Right hindlimb (tissue), 1 donor: ENCODE data around the gene TMEM204.
"Not testable (repeated sequence)": the region's sequence is repeated elsewhere in the genome, so short reads cannot be mapped to it uniquely, and the experiment has no call there.

Experiments used
- DNase-seq: peaks from one replicate; pipeline ENCODE4 v3.0.0-alpha.2; 2018

TMEM204 gene

DNA sequence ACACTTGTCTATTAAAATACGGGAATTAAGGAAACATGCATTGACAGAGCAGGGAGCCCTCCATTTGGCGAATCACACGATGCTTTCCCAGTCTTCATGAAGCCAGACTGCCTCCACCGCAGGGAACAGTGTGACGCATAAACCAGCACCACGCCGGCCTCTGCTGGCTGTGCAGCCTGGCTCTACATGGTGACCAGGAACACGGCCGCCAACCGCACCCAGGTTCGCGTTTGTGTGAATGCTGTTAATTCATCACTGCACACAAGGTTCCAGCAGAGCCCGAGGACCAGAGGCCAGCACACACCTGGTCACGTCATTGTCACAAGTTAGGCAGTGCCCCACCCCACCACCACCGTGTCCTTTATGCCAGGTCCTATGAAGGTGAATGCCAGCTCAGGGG lies 26.7 kb downstream of the TMEM204 start:
- no peak for DNase-seq

DNA sequence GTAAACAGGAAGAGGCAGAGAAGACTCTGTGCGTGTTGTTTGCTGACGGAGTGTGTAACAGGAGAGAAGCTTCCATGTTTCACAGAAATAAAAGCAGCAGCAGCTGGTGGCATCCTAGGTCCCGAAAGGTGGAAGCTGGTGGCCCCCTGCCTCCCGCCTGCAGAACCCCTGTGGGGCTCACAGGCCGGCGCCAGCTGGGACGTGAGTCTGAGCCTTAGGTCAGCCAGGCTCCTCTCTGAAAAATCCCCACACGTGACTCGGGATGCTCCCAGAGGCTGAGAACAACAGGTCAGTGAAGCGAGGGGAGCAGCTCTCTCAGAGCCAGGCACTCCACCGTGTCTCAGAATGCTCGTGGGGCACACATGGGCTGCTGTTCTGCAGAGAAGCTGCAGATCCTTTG lies 27.4 kb downstream of the TMEM204 start:
- DNase-seq, result no peak

DNA sequence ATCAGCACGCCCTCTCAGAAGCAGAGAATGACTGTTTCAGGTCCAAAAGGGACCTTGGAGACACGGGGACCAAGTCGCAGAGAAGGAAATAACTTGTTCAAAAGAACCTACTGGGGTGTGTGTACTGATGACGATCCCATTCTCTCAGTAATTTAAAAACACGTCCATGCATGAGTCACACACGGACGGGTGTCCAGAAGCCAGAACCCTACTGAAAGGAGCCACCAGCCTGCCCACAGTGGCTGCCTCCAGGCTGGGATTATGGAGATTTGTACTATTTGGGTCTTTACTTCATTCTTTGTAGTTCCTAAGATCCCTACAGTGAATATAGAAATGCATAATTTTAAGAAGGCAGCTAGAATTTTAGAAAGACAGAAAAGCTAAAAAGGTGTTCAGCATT lies 27.8 kb downstream of the TMEM204 start:
- no peak for DNase-seq

DNA sequence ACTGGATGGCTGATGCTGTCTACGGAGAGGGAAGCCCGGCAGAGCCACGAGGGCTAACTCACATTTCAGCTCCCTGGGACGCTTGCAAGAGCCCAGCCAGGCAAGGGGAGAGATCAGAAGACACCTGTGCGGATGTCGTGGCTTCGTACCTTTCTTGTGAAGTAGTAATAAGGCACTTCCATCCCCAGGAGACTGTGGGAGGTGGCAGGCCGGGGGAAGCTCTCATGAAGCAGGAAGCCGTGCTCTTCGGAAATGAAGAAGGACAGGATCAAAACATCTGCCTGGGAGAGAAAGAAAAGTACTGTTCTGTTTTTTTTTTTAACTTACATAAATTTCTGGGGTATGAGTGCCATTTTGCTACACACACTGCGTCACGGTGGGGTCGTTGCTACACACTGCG lies 28.4 kb downstream of the TMEM204 start:
- DNase-seq, result no peak

DNA sequence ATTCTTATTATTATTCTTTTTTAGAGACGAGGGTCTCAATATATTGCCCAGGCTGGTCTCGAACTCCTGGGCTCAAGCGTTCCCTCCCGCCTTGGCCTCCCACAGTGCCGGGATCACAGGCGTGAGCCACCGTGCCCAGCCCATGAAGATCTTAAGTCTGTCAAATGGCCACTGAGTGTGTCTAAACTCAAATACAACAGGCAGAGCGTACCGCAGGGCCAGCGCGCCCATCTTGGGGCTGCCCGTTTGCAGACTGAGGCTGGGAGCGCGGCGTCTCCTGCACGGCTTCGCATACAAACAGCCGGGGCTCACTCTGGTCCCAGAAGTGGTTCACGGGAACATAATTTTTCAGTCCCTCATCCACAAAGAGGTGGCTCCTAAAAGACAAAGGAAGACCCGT lies 30.3 kb downstream of the TMEM204 start:
- no peak for DNase-seq

DNA sequence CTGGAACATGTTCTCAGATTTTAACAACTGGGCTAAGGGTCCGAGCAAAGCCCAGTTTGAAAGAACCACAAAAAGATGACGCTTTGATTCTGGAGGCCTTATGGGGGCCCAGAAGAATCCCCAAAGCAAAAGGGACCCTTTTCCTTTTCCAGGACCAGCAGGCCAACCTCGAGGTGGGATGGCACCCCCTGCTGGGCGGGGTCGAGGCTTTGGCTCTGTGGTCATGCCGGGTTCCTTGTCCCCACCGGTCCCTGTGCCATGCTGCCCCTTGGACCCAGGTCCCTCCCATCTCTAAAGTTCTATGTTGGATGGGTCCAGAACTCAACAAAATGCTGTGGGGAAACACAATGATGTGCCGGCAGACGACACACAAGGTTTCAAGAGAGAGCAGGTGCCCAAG lies 30.9 kb downstream of the TMEM204 start:
- no peak for DNase-seq

GRCh38 chr16:1565083-1565805 lies 31.8 kb downstream of the TMEM204 start:
- no peak for DNase-seq

GRCh38 chr16:1567988-1568387 lies 34.5 kb downstream of the TMEM204 start:
- DNase-seq, result no peak

GRCh38 chr16:1571012-1571671 lies 37.7 kb downstream of the TMEM204 start:
- no peak for DNase-seq

DNA sequence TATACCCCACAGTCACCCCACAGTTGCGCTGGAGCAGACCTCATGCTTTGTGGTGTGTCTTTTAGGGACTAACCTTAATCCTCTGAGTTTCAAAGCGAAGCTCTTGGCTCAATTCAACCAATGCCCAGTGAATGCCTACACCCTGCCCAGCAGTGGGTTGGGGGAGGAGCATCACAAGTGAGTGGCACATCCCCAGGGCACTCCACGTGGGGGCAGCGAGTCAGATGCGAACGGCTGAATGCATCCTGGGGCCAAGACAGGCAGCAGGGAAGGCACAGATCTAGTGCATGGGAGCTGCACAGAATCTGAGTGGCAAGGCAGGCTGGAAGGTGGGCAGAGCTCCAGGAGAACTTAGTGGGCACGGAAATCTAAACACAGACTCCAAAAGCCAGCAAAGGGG lies 39.2 kb downstream of the TMEM204 start:
- no peak for DNase-seq

DNA sequence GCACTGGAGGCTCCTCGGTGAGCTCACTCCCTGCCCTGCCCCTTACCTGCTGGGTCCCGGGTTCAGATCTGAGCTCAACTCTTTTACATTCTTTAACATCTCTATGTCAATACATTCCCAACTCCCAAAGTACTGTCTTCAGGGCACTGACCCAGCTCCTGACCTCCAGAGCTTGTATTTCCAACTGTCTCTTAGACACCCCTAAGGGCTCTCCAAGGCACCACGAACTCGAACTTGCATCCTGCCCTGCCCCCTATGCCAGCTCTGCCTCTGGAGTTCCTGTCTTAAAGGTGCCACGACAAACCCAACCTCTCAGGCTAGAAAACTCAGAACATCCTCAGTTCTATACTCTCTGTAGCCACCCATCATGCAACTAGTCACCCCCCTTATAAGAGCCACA lies 39.8 kb downstream of the TMEM204 start:
- DNase-seq, result no peak

- no peak for DNase-seq
Observed at GRCh38 chr16:1575578-1575977, 42.1 kb downstream of the TMEM204 start.

GRCh38 chr16:1579214-1579613 lies 45.7 kb downstream of the TMEM204 start:
- no peak for DNase-seq

DNA sequence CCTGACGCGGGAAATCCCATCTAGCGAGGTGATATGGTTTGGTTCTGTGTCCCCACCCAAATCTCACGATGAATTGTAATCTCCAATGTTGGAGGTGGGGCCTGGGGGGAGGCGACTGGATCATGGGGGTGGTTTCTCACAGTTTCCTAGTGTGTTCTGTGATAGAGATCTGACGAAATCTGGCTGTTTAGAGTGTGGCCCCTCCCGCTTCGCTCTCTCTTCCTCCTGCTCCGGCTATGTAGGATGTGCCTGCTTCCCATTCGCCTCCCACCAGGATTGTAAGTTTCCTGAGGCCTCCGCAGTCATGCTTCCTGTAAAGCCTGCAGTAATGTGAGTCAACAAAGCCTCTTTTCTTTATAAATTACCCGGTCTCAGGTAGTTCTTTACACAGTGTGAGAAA lies 46.8 kb downstream of the TMEM204 start:
- no peak for DNase-seq

DNA sequence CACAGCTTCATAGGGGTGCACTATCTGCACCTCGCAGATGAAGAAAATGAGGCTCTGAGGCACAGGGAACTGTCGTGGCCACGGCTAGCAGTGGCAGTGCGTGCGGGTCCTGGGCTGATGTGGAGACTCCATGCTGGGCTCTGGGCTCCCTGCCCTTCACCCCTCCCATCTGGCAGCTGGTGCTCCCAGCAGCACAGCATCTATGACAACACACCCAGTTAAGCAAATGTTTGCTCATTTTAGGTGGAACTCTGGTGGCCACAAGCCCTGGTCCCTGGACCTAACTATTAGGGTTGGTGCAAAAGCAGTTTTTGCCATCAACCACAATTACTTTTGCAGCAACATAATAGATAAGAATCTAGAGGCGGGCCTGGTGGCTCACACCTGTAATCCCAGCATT lies 47.5 kb downstream of the TMEM204 start:
- no peak for DNase-seq

GRCh38 chr16:1581804-1582203 lies 48.3 kb downstream of the TMEM204 start:
- no peak for DNase-seq

DNA sequence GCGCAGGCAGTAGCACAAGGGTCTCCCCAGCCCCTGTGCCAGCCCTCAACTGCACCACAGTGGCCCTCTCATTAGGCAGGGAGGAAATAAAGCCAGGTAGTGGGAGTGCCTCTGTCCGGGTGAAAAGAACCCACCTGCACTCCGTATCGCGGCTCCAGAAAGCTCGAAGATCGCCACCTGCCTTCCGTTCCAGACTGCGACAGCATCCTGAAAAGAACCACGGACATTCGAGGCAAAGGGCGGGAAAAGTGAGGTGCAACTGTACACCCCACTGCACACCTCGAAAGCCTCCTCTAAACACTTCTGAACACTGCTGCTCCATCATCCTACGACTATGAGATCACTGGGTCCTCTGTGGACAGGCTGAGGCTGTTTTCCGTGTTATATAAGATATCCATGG lies 49.7 kb downstream of the TMEM204 start:
- no peak for DNase-seq

DNA sequence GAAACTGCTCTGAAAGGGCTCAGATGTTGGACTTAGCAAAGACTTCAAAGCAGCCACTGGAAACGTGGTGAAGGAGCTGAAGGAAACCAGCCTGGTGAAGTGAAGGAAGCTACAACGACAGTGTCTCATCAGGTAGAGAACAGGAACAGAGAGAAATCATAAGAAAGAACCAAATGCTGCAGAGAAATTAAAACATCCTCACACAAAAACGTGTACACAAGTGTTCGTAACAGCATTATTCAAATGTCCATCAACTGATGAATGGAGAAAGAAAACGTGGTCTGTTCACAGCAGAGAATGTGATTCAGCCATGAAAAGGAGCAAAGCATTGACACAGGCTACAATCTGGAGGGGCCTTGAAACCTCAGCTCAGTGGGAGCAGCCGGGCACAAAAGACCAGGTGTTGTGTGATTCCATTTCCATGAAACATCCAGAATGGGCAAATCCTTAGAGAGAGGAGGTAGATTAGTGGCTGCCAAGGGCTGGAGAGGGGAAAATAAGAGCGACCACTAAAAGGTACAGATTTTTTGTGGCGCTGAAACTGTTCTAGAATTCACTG lies 51.5 kb downstream of the TMEM204 start:
- no peak for DNase-seq

GRCh38 chr16:1590366-1590765 lies 56.9 kb downstream of the TMEM204 start:
- no peak for DNase-seq

DNA sequence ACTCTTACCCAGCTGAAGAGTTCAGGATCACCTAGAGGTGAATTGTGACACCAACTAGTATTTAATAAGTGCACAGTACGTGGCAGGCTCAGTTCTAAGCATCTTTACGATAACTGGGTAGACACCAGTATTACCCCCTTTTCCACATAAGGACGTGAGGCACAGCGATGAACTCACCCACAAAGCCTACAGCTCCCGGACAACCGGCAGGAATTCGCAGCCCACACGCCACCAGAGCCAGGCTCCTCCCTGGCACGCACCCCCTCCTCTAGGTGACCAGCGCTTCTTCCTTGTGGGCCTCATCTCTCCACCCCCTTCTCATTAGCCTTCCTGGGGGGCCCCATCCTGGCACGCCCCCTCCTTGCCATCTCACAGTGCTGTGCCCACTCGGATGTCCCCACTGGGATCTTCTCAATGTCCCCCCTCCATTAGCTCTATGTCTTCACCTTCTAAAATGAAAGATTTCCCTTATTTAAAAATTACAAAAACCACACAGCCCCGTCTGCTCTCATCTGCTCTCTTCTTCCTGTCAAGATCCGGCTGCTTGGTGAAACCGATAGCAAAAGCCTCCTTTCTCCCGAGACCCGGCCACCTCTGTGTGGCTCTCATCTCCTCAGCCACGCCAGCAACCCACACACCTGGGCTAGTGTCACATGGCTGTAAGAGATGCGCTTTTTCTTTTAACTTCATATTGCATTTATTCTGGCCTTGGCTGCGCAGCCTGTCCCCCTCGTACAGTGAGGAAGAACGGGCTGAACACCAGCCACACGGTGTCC lies 57.7 kb downstream of the TMEM204 start:
- DNase-seq, result no peak

DNA sequence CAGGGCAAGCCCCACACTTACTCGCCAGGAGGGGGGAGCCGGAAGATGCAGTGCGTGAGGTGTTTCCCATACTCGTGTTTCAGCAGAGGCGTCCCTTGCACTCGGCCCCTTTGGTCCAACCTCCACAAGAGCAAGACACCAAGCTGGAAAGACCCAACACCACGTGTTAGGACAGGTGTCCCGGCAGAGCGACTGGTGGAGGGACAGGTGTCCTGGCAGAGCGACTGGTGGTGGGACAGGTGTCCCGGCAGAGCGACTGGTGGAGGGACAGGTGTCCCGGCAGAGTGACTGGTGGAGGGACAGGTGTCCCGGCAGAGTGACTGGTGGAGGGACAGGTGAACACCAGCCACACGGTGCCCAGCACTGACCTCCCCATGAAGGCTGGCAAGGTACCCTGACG lies 59.0 kb downstream of the TMEM204 start:
- no peak for DNase-seq

DNA sequence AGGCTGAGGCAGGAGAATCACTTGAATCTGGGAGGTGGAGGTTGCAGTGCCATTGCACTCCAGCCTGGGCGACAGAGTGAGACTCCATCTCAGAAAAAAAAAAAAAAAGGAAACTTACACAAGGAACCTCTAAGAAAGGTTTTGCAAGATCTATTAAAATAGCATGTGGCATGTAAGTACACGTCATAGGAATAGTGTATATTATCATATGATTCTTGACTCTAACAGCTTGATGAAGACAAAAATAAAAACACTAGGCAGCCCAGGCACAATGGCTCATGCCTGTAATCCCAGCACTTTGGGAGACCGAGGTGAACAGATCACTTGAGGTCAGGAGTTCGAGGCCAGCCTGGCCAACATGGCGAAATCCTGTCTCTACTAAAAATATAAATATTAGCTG lies 62.0 kb downstream of the TMEM204 start:
- DNase-seq, result not testable (repeated sequence)

GRCh38 chr16:1596516-1596915 lies 63.0 kb downstream of the TMEM204 start:
- no peak for DNase-seq

DNA sequence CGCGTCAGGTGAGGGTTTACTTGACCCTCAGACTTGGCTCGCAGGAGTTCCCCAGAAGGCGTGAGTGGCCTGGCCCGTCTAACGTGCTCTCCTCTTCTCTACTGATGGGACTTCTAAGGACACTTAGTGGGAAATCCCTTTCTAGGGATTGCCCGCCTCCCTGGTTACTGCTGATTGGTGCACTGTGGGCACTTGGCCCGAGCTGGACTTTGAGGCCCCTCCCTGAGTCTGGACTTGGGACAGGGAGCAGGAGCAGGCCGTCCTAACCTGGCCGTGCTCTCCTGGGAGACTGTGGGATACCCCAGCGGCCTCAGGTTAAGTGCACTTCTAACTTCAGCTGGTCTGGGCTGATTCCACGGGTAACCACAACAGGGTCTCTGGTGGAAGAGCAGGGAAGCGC lies 63.7 kb downstream of the TMEM204 start:
- no peak for DNase-seq
